Measurements from ENCODE around the gene ARID4A. TPM values are rescaled to one million over a fixed set of nuclear protein-coding genes. Genes with fewer than 3 reads are reported as not detected.
"Not testable (repeated sequence)": the region's sequence is repeated elsewhere in the genome, so short reads cannot be mapped to it uniquely, and the experiment has no call there.

Gene ARID4A
- 10 to 100 TPM; 26.9 to 29.3 TPM for total RNA-seq
- 3.1 TPM for polyA plus RNA-seq (ENCODE audit: insufficient read depth, low read depth, low replicate concordance)
- long read RNA-seq, donor 1, partial matches to known transcripts: 12 of 12 reads
- long read RNA-seq, donor 1, other reads (novel, unspliced or antisense): 0 of 12 reads
- long read RNA-seq, donor 2: 0 reads

GRCh38 chr14:58298477-58299400 lies at the start of gene ARID4A:
TSS of gene ARID4A (plus strand) at chr14:58298555. CDS start at chr14:58299855, 1,300 bp downstream.
- peak within 1 kb of the TSS; percentile 97 for H3K27ac ChIP-seq
- no peaks in the 10 kb centered on the region for H3K36me3 ChIP-seq (ENCODE audit: low read depth, missing control alignments)
- H3K27me3 ChIP-seq: no peaks in the 10 kb centered on the region
- no peaks in the 10 kb centered on the region for H3K9me3 ChIP-seq
- WGBS, 2 donors: 0 to 1% methylated on average over 20 to 57 of the region's 79 CpGs
- DNase-seq: peak; percentile 97
- H3K4me1 ChIP-seq: peaks cover 12% of the 10 kb centered on the region
- intact Hi-C loops (cut with DNase I; ENCODE audit: low total_unique reads): no loop called here
- peak within 1 kb of the TSS; percentile 90 to 96 for H3K4me3 ChIP-seq
- TF ChIP-seq CTCF (IDR thresholded peaks at IDR 0.05) (no peak), POLR2A (IDR thresholded peaks at IDR 0.05) (peak; percentile 92)

- Histone ChIP-seq H3K9me3 (no peaks in the 10 kb centered on the region), H3K4me1 (peaks cover 24% of the 10 kb centered on the region), H3K27ac (no peak overlapping the region), H3K36me3 (ENCODE audit: low read depth, missing control alignments) (no peaks in the 10 kb centered on the region), H3K4me3 (no peak overlapping the region), H3K27me3 (no peaks in the 10 kb centered on the region)
- DNase-seq: no peak
- intact Hi-C loops (cut with DNase I; ENCODE audit: low total_unique reads): no loop called here
- no peak for TF ChIP-seq CTCF (IDR thresholded peaks at IDR 0.05)
- TF ChIP-seq POLR2A (IDR thresholded peaks at IDR 0.05): no peak
- 93 to 94% methylated on average over 8 of the region's 8 CpGs for WGBS, 2 donors
Observed at GRCh38 chr14:58249611-58250010, 48.7 kb upstream of the ARID4A start.

- TF ChIP-seq POLR2A (IDR thresholded peaks at IDR 0.05): no peak
- no peak for TF ChIP-seq CTCF (IDR thresholded peaks at IDR 0.05)
- WGBS, 2 donors: 95 to 99% methylated on average over 4 of the region's 4 CpGs
Observed at GRCh38 chr14:58258156-58258555, 40.2 kb upstream of the ARID4A start.

GRCh38 chr14:58262005-58262404 lies 36.4 kb upstream of the ARID4A start:
- H3K36me3 ChIP-seq (ENCODE audit: low read depth, missing control alignments); H3K27me3 ChIP-seq; H3K9me3 ChIP-seq; H3K4me3 ChIP-seq; H3K27ac ChIP-seq; DNase-seq; intact Hi-C loops (cut with DNase I; ENCODE audit: low total_unique reads); H3K4me1 ChIP-seq: not testable (repeated sequence)
- WGBS, 2 donors: 87 to 98% methylated on average over 10 of the region's 10 CpGs

More at GRCh38 chr14:58258156-58258555, 40.2 kb upstream of the ARID4A start:
- no peaks in the 10 kb centered on the region for H3K4me1 ChIP-seq
- no peak for DNase-seq
- no peak overlapping the region for H3K4me3 ChIP-seq
- H3K9me3 ChIP-seq: no peaks in the 10 kb centered on the region
- no peak overlapping the region for H3K27ac ChIP-seq
- H3K27me3 ChIP-seq: no peaks in the 10 kb centered on the region
- H3K36me3 ChIP-seq (ENCODE audit: low read depth, missing control alignments): no peaks in the 10 kb centered on the region
- intact Hi-C loops (cut with DNase I; ENCODE audit: low total_unique reads): no loop called here

GRCh38 chr14:58265401-58265800 lies 33.0 kb upstream of the ARID4A start:
- H3K9me3 ChIP-seq: no peaks in the 10 kb centered on the region
- H3K4me1 ChIP-seq: no peaks in the 10 kb centered on the region
- TF ChIP-seq POLR2A (IDR thresholded peaks at IDR 0.05): no peak
- no peak for TF ChIP-seq CTCF (IDR thresholded peaks at IDR 0.05)
- H3K4me3 ChIP-seq: no peak overlapping the region
- H3K27ac ChIP-seq: no peak overlapping the region
- DNase-seq: no peak
- H3K27me3 ChIP-seq: no peaks in the 10 kb centered on the region
- H3K36me3 ChIP-seq (ENCODE audit: low read depth, missing control alignments): no peaks in the 10 kb centered on the region
- intact Hi-C loops (cut with DNase I; ENCODE audit: low total_unique reads): no loop called here
